A549 (cell line): Measurements from ENCODE around the gene ATP11A. TPM values are rescaled to one million over a fixed set of nuclear protein-coding genes. Genes with fewer than 3 reads are reported as not detected.
"Not testable (repeated sequence)": the region's sequence is repeated elsewhere in the genome, so short reads cannot be mapped to it uniquely, and the experiment has no call there.

Experiments used
- ATAC-seq, 2 experiments: fragments of 200-7000 bp in 1 of 2; fragments of >200 bp in 1 of 2; cut with Nextera tagmentation in 1 of 2; cut with Tn5 transposase in 1 of 2; 3 replicates each; pipeline versions ENCODE4 v1.8.0 to v1.9.1; 2018 to 2020; ENCODE audit warnings: mild to moderate bottlenecking in 1 of 2, moderate library complexity in 1 of 2
- CTCF ChIA-PET: fragments of 300-600 bp; sonication (Branson Sonifier 250); formaldehyde crosslinking; extraction: SDS; loops from one replicate; lab custom pipeline; 2021; ENCODE audit warnings: antibody characterized with exemption, inconsistent platforms; lab: Yijun Ruan, JAX
- POLR2A ChIA-PET: fragments of 350-600 bp; formaldehyde crosslinking; extraction: SDS; loops from one replicate; lab custom pipeline; 2021; ENCODE audit warnings: antibody characterized with exemption, inconsistent platforms; lab: Yijun Ruan, JAX
- DNase-seq, 2 experiments: peaks; one replicate each; pipeline versions ENCODE4 v3.0.0 to v3.0.0-alpha.2; 2011 to 2016; ENCODE audit warnings: low read depth in 1 of 2, low spot score in 1 of 2
- FAIRE-seq: peaks from 2 replicates; lab custom pipeline; 2011; peaks lifted over from hg19 to GRCh38; lab: Jason Lieb, UNC
- H3K27ac ChIP-seq, 2 experiments: fragments of >200 bp; sonication (Bioruptor Twin); formaldehyde crosslinking; 3 replicates each; pipeline ENCODE4 v1.5.1; 2016 to 2017
- H3K4me1 ChIP-seq: fragments of >200 bp; sonication (Bioruptor Twin); formaldehyde crosslinking; 3 replicates; pipeline ENCODE4 v1.6.1; 2016
- H3K4me2 ChIP-seq: fragments of >200 bp; sonication (Bioruptor Twin); formaldehyde crosslinking; 3 replicates; pipeline ENCODE4 v1.6.1; 2016
- H3K4me3 ChIP-seq: fragments of >200 bp; sonication (Bioruptor Twin); formaldehyde crosslinking; 3 replicates; pipeline ENCODE4 v1.5.1; 2016
- H3K9me3 ChIP-seq: fragments of >200 bp; sonication (Bioruptor Twin); formaldehyde crosslinking; 3 replicates; pipeline ENCODE4 v1.6.1; 2016
- ATOH8 ChIP-seq: fragments of 250-450 bp; sonication (Bioruptor Pico); IDR thresholded peaks from 2 replicates; pipeline ENCODE4 v1.5.0; 2020; ENCODE audit warnings: low read depth, mild to moderate bottlenecking, moderate library complexity
- BHLHE40 ChIP-seq: IDR thresholded peaks from 2 replicates; pipeline ENCODE4 v1.6.1; 2012; ENCODE audit warnings: low read depth, low read length, inconsistent platforms
- CEBPB ChIP-seq, 2 experiments: fragments of >200 bp in 1 of 2; sonication (Bioruptor Twin) in 1 of 2; formaldehyde crosslinking in 1 of 2; IDR thresholded peaks; 2 replicates each; pipeline ENCODE4 v1.6.1; 2012 to 2016
- CTCF ChIP-seq: fragments of >200 bp; sonication (Bioruptor Twin); formaldehyde crosslinking; IDR thresholded peaks from 3 replicates; pipeline ENCODE4 v1.5.1; 2016
- E2F6 ChIP-seq: IDR thresholded peaks from 2 replicates; pipeline ENCODE4 v1.6.1; 2012; ENCODE audit warnings: low read depth, borderline replicate concordance
- EP300 ChIP-seq, 2 experiments: fragments of >200 bp; sonication (Bioruptor Twin); formaldehyde crosslinking; IDR thresholded peaks; 2 replicates in 1 of 2; 3 replicates in 1 of 2; pipeline ENCODE4 v1.6.1; 2016 to 2017
- GATA3 ChIP-seq: IDR thresholded peaks from 2 replicates; pipeline ENCODE4 v1.6.1; 2012; ENCODE audit warnings: borderline replicate concordance
- HES2 ChIP-seq: fragments of >200 bp; sonication (Bioruptor Twin); formaldehyde crosslinking; IDR thresholded peaks from 2 replicates; pipeline ENCODE4 v1.6.1; 2016
- HOXB13 ChIP-seq: fragments of 250-450 bp; sonication (Bioruptor Pico); IDR thresholded peaks from 2 replicates; pipeline ENCODE4 v1.5.0; 2020; ENCODE audit warnings: low read depth, mild to moderate bottlenecking, moderate library complexity
- PHF8 ChIP-seq: fragments of 200-600 bp; sonication (generic); IDR thresholded peaks from 2 replicates; pipeline ENCODE4 v1.6.1; 2016; ENCODE audit warnings: low read depth, mild to moderate bottlenecking, antibody characterized with exemption, moderate library complexity, borderline replicate concordance
- POLR2AphosphoS2 ChIP-seq: conservative IDR thresholded peaks from 2 replicates; pipeline ENCODE4 v1.6.1; 2012; ENCODE audit warnings: low read length, improper control_type of control experiment, inconsistent platforms
- RCOR1 ChIP-seq: fragments of 150-350 bp; IDR thresholded peaks from 2 replicates; pipeline ENCODE4 v1.6.1; 2014; ENCODE audit warnings: antibody characterized with exemption, low read length, low read depth
- WGBS: methylation state at CpG from one replicate; pipeline ENCODE4 v1.1.6; 2017; ENCODE audit errors: missing lambda C conversion rate; 5-methylcytosine and 5-hydroxymethylcytosine counted together
- polyA plus RNA-seq, 4 experiments: library from polyadenylated mRNA; depleted of rRNA in 3 of 4; stranded (reverse); fragments of >200 nt; fragmentation: RNase III in 1 of 4; extraction: RNeasy Plus Mini Kit Qiagen cat#74134 plus additional on column Dnase treatment in 1 of 4; gene quantifications; 2 replicates in 3 of 4; 3 replicates in 1 of 4; pipeline ENCODE4 v1.2.3, GENCODE V29; 2011 to 2017
- TF ChIP-seq, protein P1 (sequence below): fragments of 200-600 bp; sonication (generic); IDR thresholded peaks from 2 replicates; pipeline ENCODE4 v1.6.1; 2016; ENCODE audit warnings: antibody characterized with exemption, mild to moderate bottlenecking, moderate library complexity

Gene ATP11A
- polyA plus RNA-seq, 2 of the 4 experiments (the other 2 are of a cell fraction): 4.1 to 8.0 TPM

- 94% methylated on average over 17 of the region's 17 CpGs for WGBS
- Histone ChIP-seq H3K4me3 (no peak overlapping the region), H3K4me1 (no peaks in the 10 kb centered on the region), H3K4me2 (no peak overlapping the region), H3K27ac (no peak overlapping the region), H3K9me3 (no peaks in the 10 kb centered on the region)
- FAIRE-seq (no peak), DNase-seq (no peak), ATAC-seq (no peak)
- ChIA-PET POLR2A (no interaction called here), CTCF (no interaction called here)
- TF ChIP-seq HES2 (no peak), RCOR1 (no peak), CTCF (no peak), POLR2AphosphoS2 (no peak), HOXB13 (CRISPR knock-in tag) (no peak), GATA3 (no peak)
These were observed 15.4 kb downstream of the ATP11A start for GRCh38 chr13:112705286-112705685.

DNA sequence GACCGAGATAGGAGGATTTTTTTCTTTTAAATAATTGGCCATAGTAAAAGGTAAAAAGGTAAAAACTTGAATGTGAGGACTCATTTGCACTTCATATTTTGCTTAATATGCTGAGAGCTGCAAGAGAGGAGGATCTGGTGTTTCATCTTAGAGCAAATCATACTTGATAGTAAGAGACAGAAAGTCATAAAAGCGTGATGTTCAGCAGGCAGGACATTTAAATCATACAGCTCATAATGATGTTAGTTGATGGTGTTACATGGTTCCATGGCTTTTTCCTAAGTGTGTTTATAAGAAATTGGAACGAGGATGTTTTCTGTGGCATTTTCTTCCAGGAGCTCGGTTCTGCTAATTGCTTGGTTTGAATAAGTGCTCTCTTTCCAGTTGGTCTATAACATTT is 16.3 kb downstream of the ATP11A start:
- no peaks in the 10 kb centered on the region for H3K9me3 ChIP-seq
- no peak for ATAC-seq
- ChIA-PET CTCF (no interaction called here), POLR2A (no interaction called here)
- no peak overlapping the region for H3K4me2 ChIP-seq
- WGBS: 94% methylated on average over 4 of the region's 4 CpGs
- peaks cover 5% of the 10 kb centered on the region; the same call in 2 of the 3 replicates for H3K4me1 ChIP-seq
- DNase-seq: no peak
- no peak for FAIRE-seq
- H3K4me3 ChIP-seq: no peak overlapping the region
- TF ChIP-seq E2F6: no peak
- TF ChIP-seq, all 56 proteins: peak for 0
- H3K27ac ChIP-seq: no peak overlapping the region

- Histone ChIP-seq H3K9me3 (no peaks in the 10 kb centered on the region), H3K4me1 (peaks cover 16% of the 10 kb centered on the region), H3K4me2 (no peak overlapping the region), H3K27ac (no peak overlapping the region), H3K4me3 (no peak overlapping the region)
- WGBS: 95% methylated on average over 10 of the region's 11 CpGs
- FAIRE-seq (no peak), ATAC-seq (no peak), DNase-seq (no peak)
- TF ChIP-seq PHF8 (no peak), EP300 (IDR thresholded peaks at IDR 0.05) (no peak), CEBPB (IDR thresholded peaks at IDR 0.05) (no peak), ATOH8 (CRISPR knock-in tag) (no peak), BHLHE40 (no peak)
- TF ChIP-seq, protein P1, sequence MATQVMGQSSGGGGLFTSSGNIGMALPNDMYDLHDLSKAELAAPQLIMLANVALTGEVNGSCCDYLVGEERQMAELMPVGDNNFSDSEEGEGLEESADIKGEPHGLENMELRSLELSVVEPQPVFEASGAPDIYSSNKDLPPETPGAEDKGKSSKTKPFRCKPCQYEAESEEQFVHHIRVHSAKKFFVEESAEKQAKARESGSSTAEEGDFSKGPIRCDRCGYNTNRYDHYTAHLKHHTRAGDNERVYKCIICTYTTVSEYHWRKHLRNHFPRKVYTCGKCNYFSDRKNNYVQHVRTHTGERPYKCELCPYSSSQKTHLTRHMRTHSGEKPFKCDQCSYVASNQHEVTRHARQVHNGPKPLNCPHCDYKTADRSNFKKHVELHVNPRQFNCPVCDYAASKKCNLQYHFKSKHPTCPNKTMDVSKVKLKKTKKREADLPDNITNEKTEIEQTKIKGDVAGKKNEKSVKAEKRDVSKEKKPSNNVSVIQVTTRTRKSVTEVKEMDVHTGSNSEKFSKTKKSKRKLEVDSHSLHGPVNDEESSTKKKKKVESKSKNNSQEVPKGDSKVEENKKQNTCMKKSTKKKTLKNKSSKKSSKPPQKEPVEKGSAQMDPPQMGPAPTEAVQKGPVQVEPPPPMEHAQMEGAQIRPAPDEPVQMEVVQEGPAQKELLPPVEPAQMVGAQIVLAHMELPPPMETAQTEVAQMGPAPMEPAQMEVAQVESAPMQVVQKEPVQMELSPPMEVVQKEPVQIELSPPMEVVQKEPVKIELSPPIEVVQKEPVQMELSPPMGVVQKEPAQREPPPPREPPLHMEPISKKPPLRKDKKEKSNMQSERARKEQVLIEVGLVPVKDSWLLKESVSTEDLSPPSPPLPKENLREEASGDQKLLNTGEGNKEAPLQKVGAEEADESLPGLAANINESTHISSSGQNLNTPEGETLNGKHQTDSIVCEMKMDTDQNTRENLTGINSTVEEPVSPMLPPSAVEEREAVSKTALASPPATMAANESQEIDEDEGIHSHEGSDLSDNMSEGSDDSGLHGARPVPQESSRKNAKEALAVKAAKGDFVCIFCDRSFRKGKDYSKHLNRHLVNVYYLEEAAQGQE: no peak
- ChIA-PET POLR2A (no interaction called here), CTCF (no interaction called here)
These were observed 18.9 kb downstream of the ATP11A start for GRCh38 chr13:112708560-112709240.

GRCh38 chr13:112709316-112709715 is 19.5 kb downstream of the ATP11A start:
- DNase-seq, POLR2A ChIA-PET, ATAC-seq, CTCF ChIA-PET, H3K9me3 ChIP-seq, H3K4me3 ChIP-seq, FAIRE-seq, H3K4me2 ChIP-seq, H3K27ac ChIP-seq: not testable (repeated sequence)
- peaks cover 16% of the 10 kb centered on the region for H3K4me1 ChIP-seq
- WGBS: 91% methylated on average over 3 of the region's 3 CpGs
